Bronchial epithelial cell (primary cell): ENCODE data around the gene SEMA3C. TPM values are rescaled to one million over a fixed set of nuclear protein-coding genes. Genes with fewer than 3 reads are reported as not detected.
A peak's percentile ranks its signal among the peaks of the same experiment; 100 is the strongest.

Experiments
- DNase-seq: peaks from one replicate; pipeline ENCODE4 v3.0.0-alpha.2; 2010; ENCODE audit warnings: low read depth
- FAIRE-seq: peaks from 2 replicates; lab custom pipeline; 2011; peaks lifted over from hg19 to GRCh38; lab: Jason Lieb, UNC
- H3K27me3 ChIP-seq: 2 replicates; pipeline ENCODE4 v1.5.1; 2011; ENCODE audit warnings: low read length; ENCODE audit not compliant: control insufficient read depth, insufficient read depth
- H3K36me3 ChIP-seq: 2 replicates; pipeline ENCODE4 v1.5.1; 2011; ENCODE audit warnings: low read length; ENCODE audit not compliant: control insufficient read depth, insufficient read depth
- H3K4me3 ChIP-seq: 2 replicates; pipeline ENCODE4 v1.5.1; 2011; ENCODE audit warnings: mild to moderate bottlenecking, low read depth, low read length, control low read depth
- total RNA-seq: library from RNA; depleted of rRNA; stranded (reverse); fragments of >200 nt; gene quantifications from 2 replicates; pipeline ENCODE4 v1.2.1, GENCODE V29; 2014
- TF ChIP-seq, protein P1 (sequence below): IDR thresholded peaks from 2 replicates; pipeline ENCODE4 v1.5.1; 2011; ENCODE audit warnings: mild to moderate bottlenecking, moderate library complexity, low read length, control low read depth, inconsistent platforms; ENCODE audit not compliant: insufficient read depth, severe bottlenecking

Gene SEMA3C
- total RNA-seq, 1 donor from 2014 or later = 178 TPM

- no peak for FAIRE-seq
- no peak overlapping the region for H3K4me3 ChIP-seq
- H3K27me3 ChIP-seq = no peaks in the 10 kb centered on the region
- no peaks in the 10 kb centered on the region for H3K36me3 ChIP-seq
- DNase-seq = no peak
- TF ChIP-seq, protein P1, sequence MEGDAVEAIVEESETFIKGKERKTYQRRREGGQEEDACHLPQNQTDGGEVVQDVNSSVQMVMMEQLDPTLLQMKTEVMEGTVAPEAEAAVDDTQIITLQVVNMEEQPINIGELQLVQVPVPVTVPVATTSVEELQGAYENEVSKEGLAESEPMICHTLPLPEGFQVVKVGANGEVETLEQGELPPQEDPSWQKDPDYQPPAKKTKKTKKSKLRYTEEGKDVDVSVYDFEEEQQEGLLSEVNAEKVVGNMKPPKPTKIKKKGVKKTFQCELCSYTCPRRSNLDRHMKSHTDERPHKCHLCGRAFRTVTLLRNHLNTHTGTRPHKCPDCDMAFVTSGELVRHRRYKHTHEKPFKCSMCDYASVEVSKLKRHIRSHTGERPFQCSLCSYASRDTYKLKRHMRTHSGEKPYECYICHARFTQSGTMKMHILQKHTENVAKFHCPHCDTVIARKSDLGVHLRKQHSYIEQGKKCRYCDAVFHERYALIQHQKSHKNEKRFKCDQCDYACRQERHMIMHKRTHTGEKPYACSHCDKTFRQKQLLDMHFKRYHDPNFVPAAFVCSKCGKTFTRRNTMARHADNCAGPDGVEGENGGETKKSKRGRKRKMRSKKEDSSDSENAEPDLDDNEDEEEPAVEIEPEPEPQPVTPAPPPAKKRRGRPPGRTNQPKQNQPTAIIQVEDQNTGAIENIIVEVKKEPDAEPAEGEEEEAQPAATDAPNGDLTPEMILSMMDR = no peak
These were observed 38.5 kb upstream of the SEMA3C start for GRCh38 chr7:80957226-80957777.

DNA sequence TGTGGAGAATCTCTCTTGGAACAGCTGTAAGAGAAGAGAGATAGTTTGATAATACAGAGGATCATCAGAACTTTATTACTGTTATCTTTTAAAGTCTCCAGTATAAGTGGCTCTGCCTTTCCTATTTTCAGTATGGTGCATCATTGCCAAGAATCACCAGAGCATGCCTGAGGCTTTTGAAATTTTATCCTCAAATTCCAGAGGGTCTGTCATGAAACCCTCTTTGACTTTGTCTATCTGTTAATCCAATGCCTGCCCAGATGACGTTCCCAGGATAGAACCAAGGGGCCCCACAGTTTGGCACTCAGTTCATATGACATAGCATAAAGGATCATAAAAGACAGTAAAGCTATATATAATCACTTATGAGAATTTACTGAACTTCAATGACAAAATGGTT lies 35.3 kb upstream of the SEMA3C start:
- FAIRE-seq = no peak
- Histone ChIP-seq H3K36me3 (no peaks in the 10 kb centered on the region), H3K4me3 (no peak overlapping the region), H3K27me3 (no peaks in the 10 kb centered on the region)
- TF ChIP-seq, protein P1 = no peak
- no peak for DNase-seq

DNA sequence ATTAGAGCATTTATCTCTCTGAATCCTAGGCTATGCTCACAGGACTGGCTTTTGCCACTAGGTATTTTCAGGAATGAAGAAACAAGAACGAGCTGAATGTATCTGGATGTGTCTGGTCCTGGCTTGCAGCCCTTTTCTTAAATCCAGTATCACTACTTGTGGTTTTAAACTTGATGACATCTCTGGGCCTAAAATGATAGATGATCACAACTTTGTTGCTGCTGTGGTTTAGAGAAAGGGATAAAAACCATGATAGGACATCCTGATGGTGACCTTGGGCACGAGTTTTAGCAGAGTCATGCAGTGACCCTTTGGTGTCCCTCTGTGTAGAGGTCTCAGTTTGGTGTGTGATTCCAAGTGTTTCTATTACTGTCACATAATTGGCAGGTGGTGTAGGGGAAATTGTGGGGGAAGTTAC lies 31.7 kb upstream of the SEMA3C start:
- TF ChIP-seq, protein P1 = no peak
- H3K27me3 ChIP-seq = no peaks in the 10 kb centered on the region
- DNase-seq (no peak), FAIRE-seq (peak; percentile 64)
- no peaks in the 10 kb centered on the region for H3K36me3 ChIP-seq
- H3K4me3 ChIP-seq = no peak overlapping the region

DNA sequence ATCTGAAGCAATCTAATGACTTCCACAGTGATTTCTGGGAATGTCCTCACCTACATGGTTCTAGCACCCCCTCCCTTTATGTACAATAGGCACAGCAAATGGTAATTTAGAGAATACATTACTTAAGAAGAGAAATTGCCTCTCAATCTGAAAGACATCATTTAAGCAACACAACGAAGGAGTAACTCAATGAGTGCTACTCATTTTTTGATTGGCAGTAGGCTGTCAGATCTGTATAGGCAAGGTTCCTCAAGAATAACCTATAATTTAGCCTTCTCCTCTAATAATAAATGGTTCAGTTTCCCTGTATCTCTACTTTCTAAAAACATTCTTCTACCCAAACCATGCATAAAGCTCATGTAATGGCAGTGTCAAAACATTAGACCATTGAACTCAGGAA lies 30.6 kb upstream of the SEMA3C start:
- TF ChIP-seq, protein P1 = no peak
- FAIRE-seq (no peak), DNase-seq (no peak)
- Histone ChIP-seq H3K27me3 (no peaks in the 10 kb centered on the region), H3K36me3 (no peaks in the 10 kb centered on the region), H3K4me3 (no peak overlapping the region)

GRCh38 chr7:80946858-80947257 lies 28.0 kb upstream of the SEMA3C start:
- H3K4me3 ChIP-seq = no peak overlapping the region
- DNase-seq (no peak), FAIRE-seq (no peak)
- TF ChIP-seq, protein P1 = no peak
- H3K36me3 ChIP-seq = no peaks in the 10 kb centered on the region
- H3K27me3 ChIP-seq = no peaks in the 10 kb centered on the region

GRCh38 chr7:80945976-80946375 lies 27.1 kb upstream of the SEMA3C start:
- TF ChIP-seq, protein P1 = no peak
- DNase-seq = no peak
- H3K4me3 ChIP-seq = no peak overlapping the region
- no peaks in the 10 kb centered on the region for H3K36me3 ChIP-seq
- FAIRE-seq = no peak
- no peaks in the 10 kb centered on the region for H3K27me3 ChIP-seq
